ENCODE results near the gene TBC1D2. TPM values are rescaled to one million over a fixed set of nuclear protein-coding genes. Genes with fewer than 3 reads are reported as not detected.

The TBC1D2 gene
- total and polyA plus RNA-seq, 2 donors (not counting 1 experiment from before 2014, with no cell fraction given), result 7.5 to 24.9 TPM

DNA sequence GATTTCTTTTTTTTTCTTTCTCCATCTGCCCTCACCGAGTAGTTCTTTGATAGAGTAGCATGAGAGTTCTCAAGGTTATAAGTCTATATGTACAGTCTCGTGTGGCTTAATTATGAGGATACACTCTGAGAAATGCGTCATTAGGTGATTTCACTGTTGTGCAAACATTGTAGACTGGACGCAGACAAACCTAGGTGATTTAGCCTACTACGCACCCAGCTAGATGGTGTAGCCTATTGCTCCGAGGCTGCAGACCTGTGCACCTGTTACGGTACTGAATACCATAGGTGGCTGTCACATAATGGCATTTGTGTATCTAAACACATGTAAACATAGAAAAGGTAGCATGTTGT lies 36.1 kb downstream of the TBC1D2 start:
- Histone ChIP-seq H3K36me3 (ENCODE audit: control insufficient read depth, insufficient read depth, low read length) (peaks cover 6% of the 10 kb centered on the region), H3K4me3 (replicated peaks in 1 of 4; ENCODE audit: control extremely low read depth in 1 of 4, insufficient read depth in 1 of 4, low read depth in 3 of 4, low read length in 4 of 4) (no peak overlapping the region), H3K27ac (ENCODE audit: insufficient read depth, low read length) (no peak overlapping the region), H3K4me2 (ENCODE audit: extremely low read depth, insufficient read depth, low read length) (no peak overlapping the region), H2AFZ (ENCODE audit: low read length) (no peak overlapping the region), H3K9me3 (ENCODE audit: control insufficient read depth, insufficient read depth, low read depth, low read length) (no peaks in the 10 kb centered on the region), H3K9ac (ENCODE audit: insufficient read depth, low read length) (no peak overlapping the region), H3K79me2 (ENCODE audit: control insufficient read depth, insufficient read depth, low read length) (no peaks in the 10 kb centered on the region), H4K20me1 (ENCODE audit: control insufficient read depth, extremely low read depth, insufficient read depth, low read length) (no peaks in the 10 kb centered on the region), H3K27me3 (ENCODE audit: control insufficient read depth, insufficient read depth, low read length) (no peaks in the 10 kb centered on the region), H3K4me1 (ENCODE audit: control insufficient read depth, extremely low read depth, insufficient read depth, low read length) (peaks cover 14% of the 10 kb centered on the region)
- TF ChIP-seq EZH2 (IDR thresholded peaks at IDR 0.05; ENCODE audit: low read length, missing control alignments) (no peak), CTCF (conservative IDR thresholded peaks at IDR 0.05 in 1 of 2, IDR thresholded peaks at IDR 0.05 in 1 of 2; ENCODE audit: low read depth in 1 of 2, low read length in 2 of 2) (no peak)
- DNase-seq (ENCODE audit: low read depth in 2 of 2), result no peak

GRCh38 chr9:98218562-98219363 lies 36.7 kb downstream of the TBC1D2 start:
- H3K27me3 ChIP-seq (ENCODE audit: control insufficient read depth, insufficient read depth, low read length), result no peaks in the 10 kb centered on the region
- peaks cover 6% of the 10 kb centered on the region for H3K36me3 ChIP-seq (ENCODE audit: control insufficient read depth, insufficient read depth, low read length)
- no peaks in the 10 kb centered on the region for H3K79me2 ChIP-seq (ENCODE audit: control insufficient read depth, insufficient read depth, low read length)
- TF ChIP-seq CTCF (conservative IDR thresholded peaks at IDR 0.05 in 1 of 2, IDR thresholded peaks at IDR 0.05 in 1 of 2; ENCODE audit: low read depth in 1 of 2, low read length in 2 of 2), result no peak
- no peak overlapping the region for H3K4me3 ChIP-seq (replicated peaks in 1 of 4; ENCODE audit: control extremely low read depth in 1 of 4, insufficient read depth in 1 of 4, low read depth in 3 of 4, low read length in 4 of 4)
- H3K9me3 ChIP-seq (ENCODE audit: control insufficient read depth, insufficient read depth, low read depth, low read length), result no peaks in the 10 kb centered on the region
- H3K4me1 ChIP-seq (ENCODE audit: control insufficient read depth, extremely low read depth, insufficient read depth, low read length), result peaks cover 14% of the 10 kb centered on the region
- no peak overlapping the region for H2AFZ ChIP-seq (ENCODE audit: low read length)
- no peak overlapping the region for H3K27ac ChIP-seq (ENCODE audit: insufficient read depth, low read length)
- H3K4me2 ChIP-seq (ENCODE audit: extremely low read depth, insufficient read depth, low read length), result no peak overlapping the region
- no peaks in the 10 kb centered on the region for H4K20me1 ChIP-seq (ENCODE audit: control insufficient read depth, extremely low read depth, insufficient read depth, low read length)
- no peak overlapping the region for H3K9ac ChIP-seq (ENCODE audit: insufficient read depth, low read length)
- DNase-seq (ENCODE audit: low read depth in 2 of 2), result peak; percentile 14 to 59

GRCh38 chr9:98217255-98217654 lies 38.2 kb downstream of the TBC1D2 start:
- H2AFZ ChIP-seq (ENCODE audit: low read length), result no peak overlapping the region
- no peak overlapping the region for H3K4me2 ChIP-seq (ENCODE audit: extremely low read depth, insufficient read depth, low read length)
- no peak overlapping the region for H3K4me3 ChIP-seq (replicated peaks in 1 of 4; ENCODE audit: control extremely low read depth in 1 of 4, insufficient read depth in 1 of 4, low read depth in 3 of 4, low read length in 4 of 4)
- H3K27ac ChIP-seq (ENCODE audit: insufficient read depth, low read length), result no peak overlapping the region
- DNase-seq (ENCODE audit: low read depth in 2 of 2), result no peak
- peaks cover 3% of the 10 kb centered on the region for H3K4me1 ChIP-seq (ENCODE audit: control insufficient read depth, extremely low read depth, insufficient read depth, low read length)
- H3K79me2 ChIP-seq (ENCODE audit: control insufficient read depth, insufficient read depth, low read length), result no peaks in the 10 kb centered on the region
- no peak overlapping the region for H3K9ac ChIP-seq (ENCODE audit: insufficient read depth, low read length)
- no peaks in the 10 kb centered on the region for H4K20me1 ChIP-seq (ENCODE audit: control insufficient read depth, extremely low read depth, insufficient read depth, low read length)
- H3K36me3 ChIP-seq (ENCODE audit: control insufficient read depth, insufficient read depth, low read length), result peaks cover 9% of the 10 kb centered on the region
- no peaks in the 10 kb centered on the region for H3K9me3 ChIP-seq (ENCODE audit: control insufficient read depth, insufficient read depth, low read depth, low read length)
- no peaks in the 10 kb centered on the region for H3K27me3 ChIP-seq (ENCODE audit: control insufficient read depth, insufficient read depth, low read length)
- no peak for TF ChIP-seq EZH2 (IDR thresholded peaks at IDR 0.05; ENCODE audit: low read length, missing control alignments)
- TF ChIP-seq CTCF (conservative IDR thresholded peaks at IDR 0.05 in 1 of 2, IDR thresholded peaks at IDR 0.05 in 1 of 2; ENCODE audit: low read depth in 1 of 2, low read length in 2 of 2), result no peak

Measured in fibroblast of lung (primary cell).